Astrocyte (in vitro differentiated cells and primary cell): Measurements from ENCODE around the gene PATJ. TPM values are rescaled to one million over a fixed set of nuclear protein-coding genes. Genes with fewer than 3 reads are reported as not detected.

Source experiments
- DNase-seq: peaks from one replicate; pipeline ENCODE4 v3.0.0-alpha.2; 2010; ENCODE audit warnings: low read depth
- FAIRE-seq: peaks from 2 replicates; lab custom pipeline; 2011; peaks lifted over from hg19 to GRCh38; lab: Jason Lieb, UNC
- H2AFZ ChIP-seq: 2 replicates; pipeline ENCODE4 v1.6.0; 2012; ENCODE audit warnings: low read depth, low read length, inconsistent platforms
- H3K27ac ChIP-seq: 2 replicates; pipeline ENCODE4 v1.5.1; 2011; ENCODE audit warnings: low read depth, low read length, inconsistent platforms
- H3K27me3 ChIP-seq: 2 replicates; pipeline ENCODE4 v1.6.0; 2011; ENCODE audit warnings: low read length, inconsistent platforms; ENCODE audit not compliant: insufficient read depth
- H3K36me3 ChIP-seq: 2 replicates; pipeline ENCODE4 v1.5.1; 2011; ENCODE audit warnings: low read length, inconsistent platforms; ENCODE audit not compliant: insufficient read depth
- H3K4me1 ChIP-seq: 2 replicates; pipeline ENCODE4 v1.5.1; 2011; ENCODE audit warnings: low read length, inconsistent platforms; ENCODE audit not compliant: insufficient read depth
- H3K4me2 ChIP-seq: 2 replicates; pipeline ENCODE4 v1.6.0; 2012; ENCODE audit warnings: low read length, inconsistent platforms
- H3K4me3 ChIP-seq: 2 replicates; pipeline ENCODE4 v1.5.1; 2011; ENCODE audit warnings: low read depth, mild to moderate bottlenecking, low read length, inconsistent platforms; ENCODE audit not compliant: insufficient read depth
- H3K79me2 ChIP-seq: 2 replicates; pipeline ENCODE4 v1.6.0; 2012; ENCODE audit warnings: mild to moderate bottlenecking, low read length, inconsistent platforms; ENCODE audit not compliant: insufficient read depth
- H3K9ac ChIP-seq: 2 replicates; pipeline ENCODE4 v1.6.0; 2012; ENCODE audit warnings: mild to moderate bottlenecking, low read length, inconsistent platforms
- H3K9me3 ChIP-seq: 2 replicates; pipeline ENCODE4 v1.5.1; 2012; ENCODE audit warnings: low read depth, mild to moderate bottlenecking, low read length, inconsistent platforms; ENCODE audit not compliant: insufficient read depth
- H4K20me1 ChIP-seq: 2 replicates; pipeline ENCODE4 v1.6.0; 2012; ENCODE audit warnings: low read length, inconsistent platforms; ENCODE audit not compliant: insufficient read depth
- H3K27ac Mint-ChIP-seq: one replicate; pipeline ENCODE4 v1.8.0; 2021; ENCODE audit warnings: mild to moderate bottlenecking, mixed read lengths; ENCODE audit not compliant: unreplicated experiment
- H3K27me3 Mint-ChIP-seq: one replicate; pipeline ENCODE4 v1.8.0; 2021; ENCODE audit warnings: low read depth, mixed read lengths; ENCODE audit not compliant: unreplicated experiment
- H3K36me3 Mint-ChIP-seq: one replicate; pipeline ENCODE4 v1.8.0; 2021; ENCODE audit warnings: low read depth, mixed read lengths; ENCODE audit not compliant: unreplicated experiment
- H3K4me1 Mint-ChIP-seq: one replicate; pipeline ENCODE4 v1.8.0; 2021; ENCODE audit warnings: low read depth, mixed read lengths; ENCODE audit not compliant: unreplicated experiment
- H3K4me3 Mint-ChIP-seq: one replicate; pipeline ENCODE4 v1.8.0; 2021; ENCODE audit warnings: mild to moderate bottlenecking, moderate library complexity, mixed read lengths; ENCODE audit not compliant: unreplicated experiment
- H3K9me3 Mint-ChIP-seq: one replicate; pipeline ENCODE4 v1.8.0; 2021; ENCODE audit warnings: mild to moderate bottlenecking, mixed read lengths; ENCODE audit not compliant: unreplicated experiment
- CTCF ChIP-seq: IDR thresholded peaks from 2 replicates; pipeline ENCODE4 v1.5.1; 2011; ENCODE audit warnings: low read depth, mild to moderate bottlenecking, inconsistent platforms, low read length, moderate library complexity; ENCODE audit not compliant: insufficient read depth
- EZH2 ChIP-seq: IDR thresholded peaks from 2 replicates; pipeline ENCODE4 v1.6.1; 2012; ENCODE audit warnings: mild to moderate bottlenecking, low read length, inconsistent platforms; ENCODE audit not compliant: insufficient read depth
- total RNA-seq: library from RNA; stranded (reverse); gene quantifications from 2 replicates; pipeline ENCODE4 v1.2.1, GENCODE V29; 2021

The PATJ gene
- total RNA-seq, 1 donor from 2014 or later = 11.0 TPM

- Histone ChIP-seq H3K4me1 (no peaks in the 10 kb centered on the region), H3K9me3 (no peaks in the 10 kb centered on the region), H3K36me3 (no peaks in the 10 kb centered on the region), H3K4me2 (no peak overlapping the region), H3K27me3 (no peaks in the 10 kb centered on the region), H3K79me2 (no peaks in the 10 kb centered on the region), H4K20me1 (no peaks in the 10 kb centered on the region), H3K4me3 (no peak overlapping the region), H3K27ac (no peak overlapping the region), H3K9ac (no peak overlapping the region), H2AFZ (no peak overlapping the region)
- Mint-ChIP-seq H3K27ac (no peak overlapping the region), H3K4me3 (no peak overlapping the region), H3K36me3 (no peaks in the 10 kb centered on the region), H3K9me3 (no peaks in the 10 kb centered on the region), H3K4me1 (no peaks in the 10 kb centered on the region), H3K27me3 (no peaks in the 10 kb centered on the region)
- TF ChIP-seq EZH2 = no peak
- no peak for TF ChIP-seq CTCF
- no peak for DNase-seq
- no peak for FAIRE-seq
These were observed 70.6 kb downstream of the PATJ start for GRCh38 chr1:61812916-61813315.

GRCh38 chr1:61816191-61816590, 73.9 kb downstream of the PATJ start:
- Histone ChIP-seq H2AFZ (no peak overlapping the region), H3K36me3 (no peaks in the 10 kb centered on the region), H4K20me1 (no peaks in the 10 kb centered on the region), H3K27ac (no peak overlapping the region), H3K9ac (no peak overlapping the region), H3K27me3 (no peaks in the 10 kb centered on the region), H3K79me2 (no peaks in the 10 kb centered on the region), H3K4me1 (no peaks in the 10 kb centered on the region), H3K9me3 (no peaks in the 10 kb centered on the region), H3K4me3 (no peak overlapping the region), H3K4me2 (no peak overlapping the region)
- DNase-seq (no peak), FAIRE-seq (no peak)
- peaks cover 3% of the 10 kb centered on the region for H3K36me3 Mint-ChIP-seq
- no peaks in the 10 kb centered on the region for H3K27me3 Mint-ChIP-seq
- H3K4me1 Mint-ChIP-seq = no peaks in the 10 kb centered on the region
- TF ChIP-seq EZH2 (no peak), CTCF (no peak)
- no peak overlapping the region for H3K27ac Mint-ChIP-seq
- H3K9me3 Mint-ChIP-seq = peaks cover 3% of the 10 kb centered on the region
- no peak overlapping the region for H3K4me3 Mint-ChIP-seq

GRCh38 chr1:61818992-61819391, 76.7 kb downstream of the PATJ start:
- H3K27ac Mint-ChIP-seq = no peak overlapping the region
- H3K4me2 ChIP-seq = no peak overlapping the region
- DNase-seq (no peak), FAIRE-seq (no peak)
- no peak overlapping the region for H3K4me3 ChIP-seq
- no peaks in the 10 kb centered on the region for H3K27me3 ChIP-seq
- no peak for TF ChIP-seq CTCF
- TF ChIP-seq EZH2 = no peak
- no peaks in the 10 kb centered on the region for H3K79me2 ChIP-seq
- peaks cover 10% of the 10 kb centered on the region for H3K36me3 Mint-ChIP-seq
- H3K4me3 Mint-ChIP-seq = no peak overlapping the region
- H3K4me1 ChIP-seq = no peaks in the 10 kb centered on the region
- no peak overlapping the region for H2AFZ ChIP-seq
- no peak overlapping the region for H3K27ac ChIP-seq
- no peaks in the 10 kb centered on the region for H3K4me1 Mint-ChIP-seq
- no peaks in the 10 kb centered on the region for H4K20me1 ChIP-seq
- no peaks in the 10 kb centered on the region for H3K36me3 ChIP-seq
- peaks cover 3% of the 10 kb centered on the region for H3K9me3 Mint-ChIP-seq
- H3K9ac ChIP-seq = no peak overlapping the region
- H3K27me3 Mint-ChIP-seq = no peaks in the 10 kb centered on the region
- no peaks in the 10 kb centered on the region for H3K9me3 ChIP-seq
